ENCODE results near the gene SAMD10.
"Not testable (repeated sequence)": the region's sequence is repeated elsewhere in the genome, so short reads cannot be mapped to it uniquely, and the experiment has no call there.

Gene SAMD10

DNA sequence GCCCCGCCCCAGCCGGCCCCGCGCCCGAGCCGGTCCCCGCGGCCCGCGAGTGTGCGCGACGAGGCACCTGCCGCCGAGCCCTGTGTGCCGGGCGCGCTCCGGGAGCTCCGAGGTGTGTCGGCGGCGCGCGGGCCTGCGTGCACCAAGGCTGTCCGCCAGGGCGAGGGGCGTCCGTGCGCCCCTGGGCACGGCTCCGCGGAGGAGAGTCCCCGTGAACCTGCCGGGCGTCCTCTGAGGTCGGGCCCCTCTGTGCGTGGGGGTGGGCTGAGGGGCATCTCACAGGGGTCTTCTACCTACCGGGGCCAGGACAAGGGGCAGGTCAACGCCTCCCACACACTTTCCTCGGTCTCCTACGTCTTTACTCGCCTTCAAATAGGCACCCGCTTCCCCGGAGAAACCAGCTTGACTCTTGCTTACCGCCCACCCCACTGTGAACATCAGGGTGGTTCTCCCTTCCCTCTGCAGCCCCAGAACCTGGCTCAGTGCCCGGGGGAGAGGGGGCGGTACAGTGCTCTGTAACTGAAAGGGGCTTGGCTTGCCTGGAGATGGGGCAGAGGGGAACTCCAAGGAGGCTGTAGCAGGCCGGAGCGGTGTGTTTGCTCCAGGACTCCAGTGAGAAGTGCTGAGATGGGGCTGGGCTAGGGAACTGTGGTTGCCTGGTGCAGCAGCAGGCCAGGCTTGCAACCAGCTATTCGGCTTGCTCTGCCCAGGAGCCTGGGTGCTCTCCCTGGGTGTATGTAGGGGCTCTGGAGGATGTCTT lies at the start of gene SAMD10:
Gene SAMD10, minus strand, starts transcription at position 86 of the 760 bp plus-strand sequence. CDS start 175 bp downstream, outside the sequence.
- DNase-seq = no peak

DNA sequence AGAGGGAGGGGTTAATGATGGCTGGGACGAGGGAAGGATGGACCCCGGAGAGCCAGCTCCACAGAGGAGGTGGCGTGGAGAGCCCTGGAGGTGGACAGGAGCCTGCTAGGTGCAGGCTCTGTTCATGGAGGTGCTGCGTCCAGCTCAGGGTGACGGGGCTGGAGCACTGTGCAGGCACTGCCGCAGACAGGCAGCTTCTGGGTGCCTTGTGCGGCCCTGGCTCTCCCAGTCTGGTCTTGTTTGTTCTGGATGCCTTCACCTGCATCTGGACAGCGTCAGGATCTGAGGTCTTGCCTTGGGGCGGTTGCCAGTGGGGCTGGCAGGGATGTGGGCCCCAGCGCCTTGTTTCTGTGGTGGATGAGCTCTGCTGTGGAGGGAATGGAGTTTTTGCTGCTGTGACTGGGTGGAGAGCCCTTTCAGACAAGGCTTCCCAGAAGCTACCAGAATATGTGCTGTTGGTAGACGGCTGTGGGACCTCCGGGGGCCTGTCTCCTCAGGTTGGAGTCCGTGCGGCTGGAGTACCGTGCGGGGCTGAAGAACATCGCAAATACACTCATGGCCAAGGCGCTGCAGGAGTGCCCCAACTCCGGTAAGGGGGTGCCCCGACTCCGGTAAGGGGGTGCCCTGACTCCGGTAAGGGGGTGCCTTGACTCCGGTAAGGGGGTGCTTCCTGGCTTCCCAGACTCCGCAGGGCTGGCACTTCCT lies 48.7 kb upstream of the SAMD10 start:
- no peak for DNase-seq

DNA sequence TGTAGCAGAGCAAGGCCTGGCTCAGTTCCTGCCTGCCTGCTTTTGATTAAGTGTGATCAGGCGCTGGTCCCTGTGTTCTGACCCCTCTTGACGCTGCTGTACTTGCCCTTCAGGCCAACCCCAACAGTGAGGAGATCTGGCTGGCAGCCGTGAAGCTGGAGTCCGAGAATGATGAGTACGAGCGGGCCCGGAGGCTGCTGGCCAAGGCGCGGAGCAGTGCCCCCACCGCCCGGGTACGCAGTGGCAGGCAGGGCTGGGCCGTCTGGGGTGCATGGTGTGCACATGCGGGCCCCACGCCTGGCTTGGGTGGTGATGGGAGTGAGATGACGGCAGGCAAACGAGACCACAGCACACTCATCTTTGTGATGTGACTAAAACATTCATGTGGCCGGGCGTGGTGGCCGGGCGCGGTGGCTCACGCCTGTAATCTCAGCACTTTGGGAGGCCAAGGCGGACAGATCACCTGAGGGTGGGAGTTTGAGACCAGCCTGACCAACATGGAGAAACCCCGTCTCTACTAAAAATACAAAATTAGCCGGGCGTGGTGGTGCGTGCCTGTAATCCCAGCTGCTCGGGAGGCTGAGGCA lies 46.5 kb upstream of the SAMD10 start:
- no peak for DNase-seq

GRCh38 chr20:64025101-64025825 lies 45.8 kb upstream of the SAMD10 start:
- DNase-seq = no peak

GRCh38 chr20:64024141-64024990 lies 44.9 kb upstream of the SAMD10 start:
- no peak for DNase-seq

DNA sequence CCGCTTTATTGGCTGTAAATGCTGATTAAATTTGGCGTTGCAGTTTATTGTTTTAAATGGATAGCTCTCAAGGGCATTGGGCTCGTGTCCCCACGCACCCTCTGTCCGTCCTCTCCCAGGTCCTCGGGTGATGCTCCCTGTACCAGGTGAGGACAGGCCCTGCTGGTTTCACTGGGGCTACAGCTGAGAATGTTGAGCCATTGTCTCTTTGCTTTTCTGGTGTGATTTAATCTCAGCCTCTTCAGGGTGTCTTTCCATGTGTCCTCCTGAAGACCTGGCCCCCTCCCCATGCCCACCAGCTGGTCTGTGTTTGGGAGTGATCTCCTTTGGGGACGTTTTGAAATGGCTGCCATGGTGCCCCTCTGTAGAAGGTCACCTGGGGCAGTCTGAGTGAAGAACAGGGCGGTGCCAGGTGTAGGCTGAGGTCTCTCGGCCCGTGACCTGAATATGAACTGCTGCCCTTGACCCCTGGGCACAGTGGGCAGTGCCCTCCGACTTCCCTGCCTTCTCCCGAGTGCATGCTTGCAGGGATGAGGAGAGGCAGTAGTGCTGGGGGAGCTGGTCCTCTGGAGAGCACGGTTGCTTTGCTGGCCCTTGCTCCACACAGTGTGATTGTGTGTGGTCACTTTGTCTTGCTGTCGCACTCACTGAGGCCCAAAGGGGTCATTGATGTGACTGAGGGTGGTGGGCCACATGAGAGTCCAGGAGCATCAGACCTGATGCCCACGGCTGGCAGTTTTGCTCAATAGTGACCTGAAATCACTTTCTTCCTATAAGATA lies 44.1 kb upstream of the SAMD10 start:
- DNase-seq = no peak

GRCh38 chr20:64022671-64023360 lies 43.4 kb upstream of the SAMD10 start:
- no peak for DNase-seq

GRCh38 chr20:64021124-64021975 lies 41.9 kb upstream of the SAMD10 start:
- DNase-seq = no peak

- no peak for DNase-seq
Measured at GRCh38 chr20:64015635-64016034, 36.2 kb upstream of the SAMD10 start.

DNA sequence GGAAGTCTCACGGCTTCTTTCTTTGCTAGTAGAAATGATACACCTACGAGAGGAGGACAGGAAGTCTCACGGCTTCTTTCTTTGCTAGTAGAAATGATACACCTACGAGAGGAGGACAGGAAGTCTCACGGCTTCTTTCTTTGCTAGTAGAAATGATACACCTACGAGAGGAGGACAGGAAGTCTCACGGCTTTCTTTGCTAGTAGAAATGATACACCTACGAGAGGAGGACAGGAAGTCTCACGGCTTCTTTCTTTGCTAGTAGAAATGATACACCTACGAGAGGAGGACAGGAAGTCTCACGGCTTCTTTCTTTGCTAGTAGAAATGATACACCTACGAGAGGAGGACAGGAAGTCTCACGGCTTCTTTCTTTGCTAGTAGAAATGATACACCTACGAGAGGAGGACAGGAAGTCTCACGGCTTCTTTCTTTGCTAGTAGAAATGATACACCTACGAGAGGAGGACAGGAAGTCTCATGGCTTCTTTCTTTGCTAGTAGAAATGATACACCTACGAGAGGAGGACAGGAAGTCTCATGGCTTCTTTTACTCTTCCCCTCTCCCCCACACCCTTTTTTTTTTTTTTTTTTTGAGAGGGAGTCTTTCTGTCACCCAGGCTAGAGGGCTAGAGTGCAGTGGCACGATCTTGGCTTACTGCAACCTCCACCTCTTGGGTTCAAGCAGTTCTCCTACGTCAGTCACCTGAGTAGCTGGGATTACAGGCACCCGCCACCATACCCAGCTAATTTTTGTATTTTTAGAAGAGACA lies 33.1 kb upstream of the SAMD10 start:
- not testable (repeated sequence) for DNase-seq

- DNase-seq = no peak
Measured at GRCh38 chr20:64011366-64011779, 31.9 kb upstream of the SAMD10 start.

DNA sequence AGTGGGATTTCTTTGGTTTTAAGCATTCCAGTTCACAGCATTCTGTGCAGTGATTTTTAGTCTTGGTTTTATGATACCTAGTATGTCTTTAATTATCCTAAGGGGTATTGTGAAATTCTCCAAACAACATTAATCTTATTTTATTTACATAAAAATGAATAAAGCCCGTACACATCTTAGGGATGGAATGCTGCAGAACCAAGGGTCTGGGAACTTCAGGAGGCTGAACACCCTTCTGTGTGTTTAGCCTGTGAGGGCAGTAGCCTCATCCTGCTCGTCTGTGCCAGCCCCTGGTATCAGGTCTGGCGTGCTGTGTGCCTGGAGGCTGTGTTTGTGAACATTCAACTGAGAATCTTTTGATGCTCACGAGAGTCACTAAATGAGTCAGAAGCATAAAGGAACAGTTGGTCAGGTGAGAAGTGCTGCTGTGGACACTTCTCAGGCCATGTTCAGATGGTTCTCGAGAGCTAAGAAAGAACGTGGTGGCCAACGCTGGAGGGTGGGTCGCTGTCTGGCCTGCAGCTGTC lies 31.3 kb upstream of the SAMD10 start:
- no peak for DNase-seq

GRCh38 chr20:64009811-64010387 lies 30.5 kb upstream of the SAMD10 start:
- no peak for DNase-seq

- DNase-seq = no peak
Measured at GRCh38 chr20:64006902-64007301, 27.5 kb upstream of the SAMD10 start.

DNA sequence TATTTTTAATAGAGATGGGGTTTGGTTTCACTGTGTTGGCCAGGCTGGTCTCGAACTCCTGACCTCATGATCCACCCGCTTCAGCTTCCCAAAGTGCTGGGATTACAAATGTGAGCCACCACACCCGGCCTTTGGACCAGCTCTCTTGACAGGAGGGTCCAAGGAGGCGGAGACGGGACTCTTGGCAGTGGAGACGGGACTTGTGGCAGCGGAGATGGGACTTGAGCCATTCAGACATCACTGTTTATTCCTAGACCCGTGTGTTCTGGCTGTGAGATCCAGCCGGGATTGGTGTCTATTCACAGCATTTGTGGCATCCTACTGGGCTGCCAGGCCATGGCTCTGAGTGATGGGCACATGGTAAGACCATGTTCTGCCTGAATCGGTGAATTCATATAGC lies 27.0 kb upstream of the SAMD10 start:
- DNase-seq = no peak

DNA sequence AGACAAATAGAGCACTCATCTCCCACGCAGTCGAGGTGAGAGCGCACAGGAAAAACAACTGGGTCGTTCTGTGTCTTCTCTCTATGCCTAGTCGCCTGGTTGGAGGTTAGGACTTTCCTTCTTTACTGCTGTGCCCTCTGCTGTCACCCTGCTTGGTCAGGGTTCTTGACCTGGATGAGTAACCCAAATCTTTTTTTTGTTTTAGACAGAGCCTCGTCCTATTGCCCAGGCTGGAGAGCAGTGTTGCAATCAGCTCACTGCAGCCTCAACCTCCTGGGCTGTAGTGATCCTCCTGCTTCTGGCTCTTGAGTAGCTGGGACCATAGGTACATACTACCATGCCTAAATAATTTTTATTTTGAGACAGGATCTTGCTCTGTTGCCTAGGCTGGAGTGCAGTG lies 26.0 kb upstream of the SAMD10 start:
- DNase-seq = no peak

- DNase-seq = no peak
Measured at GRCh38 chr20:64003960-64004725, 24.7 kb upstream of the SAMD10 start.

- DNase-seq = no peak
Measured at GRCh38 chr20:64001607-64002011, 22.2 kb upstream of the SAMD10 start.
